PFSK-1 (cell line): ENCODE measurements around the gene VN1R5.

Experiments
- FOXP2 ChIP-seq: optimal IDR thresholded peaks from 2 replicates; pipeline ENCODE3; 2011; ENCODE audit warnings: borderline replicate concordance, control low read depth, inconsistent platforms; ENCODE audit not compliant: insufficient read depth; ENCODE audit errors: extremely low read length, extremely low read depth
- POLR2AphosphoS5 ChIP-seq: IDR thresholded peaks from 2 replicates; pipeline ENCODE4 v1.6.1; 2012; ENCODE audit warnings: low read depth, mild to moderate bottlenecking, control low read depth, low read length, moderate library complexity
- REST ChIP-seq, 2 experiments: IDR thresholded peaks; 2 replicates each; pipeline versions ENCODE4 v1.6.1 to v1.8.0; 2011 to 2012; ENCODE audit warnings: low read depth in 2 of 2, low read length in 2 of 2, control low read depth in 1 of 2, inconsistent platforms in 1 of 2, mild to moderate bottlenecking in 1 of 2, moderate library complexity in 1 of 2; ENCODE audit not compliant: insufficient read depth in 1 of 2
- SIN3A ChIP-seq: IDR thresholded peaks from 2 replicates; pipeline ENCODE4 v1.6.1; 2012; ENCODE audit warnings: mild to moderate bottlenecking, low read length, moderate library complexity, borderline replicate concordance; ENCODE audit not compliant: insufficient read depth
- TAF1 ChIP-seq: IDR thresholded peaks from 2 replicates; pipeline ENCODE4 v1.6.1; 2012; ENCODE audit warnings: low read length, control low read depth, borderline replicate concordance; ENCODE audit not compliant: insufficient read depth

The VN1R5 gene

GRCh38 chr1:247274605-247275256 is 18.9 kb downstream of the VN1R5 start:
- no peak for TF ChIP-seq POLR2AphosphoS5
- TF ChIP-seq REST (IDR thresholded peaks at IDR 0.05; ENCODE audit: insufficient read depth in 1 of 2, low read depth in 2 of 2, low read length in 2 of 2), result no peak
- no peak for TF ChIP-seq FOXP2
- no peak for TF ChIP-seq SIN3A
- TF ChIP-seq TAF1, result no peak

DNA sequence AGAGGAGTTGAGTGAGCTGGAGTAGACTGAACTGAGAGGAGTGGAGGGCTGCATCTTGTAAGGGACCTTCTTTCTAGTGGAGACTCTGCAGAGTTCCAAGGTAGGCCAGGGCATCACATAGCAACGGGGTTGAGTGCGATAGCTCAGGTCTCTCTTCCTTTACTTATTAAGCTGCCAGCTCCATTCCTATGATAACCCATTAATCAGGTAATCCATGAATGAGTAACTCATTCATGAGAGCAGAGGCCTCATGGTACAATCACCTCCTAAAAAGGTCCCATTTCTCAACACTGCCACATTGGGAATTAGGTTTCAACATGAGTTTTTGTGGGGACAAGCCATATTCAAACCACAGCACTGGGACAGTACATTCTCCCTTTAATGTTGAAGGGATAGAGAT is 21.3 kb downstream of the VN1R5 start:
- TF ChIP-seq TAF1 (no peak), SIN3A (no peak), POLR2AphosphoS5 (no peak), REST (IDR thresholded peaks at IDR 0.05; ENCODE audit: insufficient read depth in 1 of 2, low read depth in 2 of 2, low read length in 2 of 2) (no peak), FOXP2 (no peak)

- TF ChIP-seq POLR2AphosphoS5 (no peak), FOXP2 (no peak), TAF1 (no peak), SIN3A (no peak), REST (IDR thresholded peaks at IDR 0.05; ENCODE audit: insufficient read depth in 1 of 2, low read depth in 2 of 2, low read length in 2 of 2) (no peak)
These were observed 25.2 kb downstream of the VN1R5 start for GRCh38 chr1:247281001-247281574.

DNA sequence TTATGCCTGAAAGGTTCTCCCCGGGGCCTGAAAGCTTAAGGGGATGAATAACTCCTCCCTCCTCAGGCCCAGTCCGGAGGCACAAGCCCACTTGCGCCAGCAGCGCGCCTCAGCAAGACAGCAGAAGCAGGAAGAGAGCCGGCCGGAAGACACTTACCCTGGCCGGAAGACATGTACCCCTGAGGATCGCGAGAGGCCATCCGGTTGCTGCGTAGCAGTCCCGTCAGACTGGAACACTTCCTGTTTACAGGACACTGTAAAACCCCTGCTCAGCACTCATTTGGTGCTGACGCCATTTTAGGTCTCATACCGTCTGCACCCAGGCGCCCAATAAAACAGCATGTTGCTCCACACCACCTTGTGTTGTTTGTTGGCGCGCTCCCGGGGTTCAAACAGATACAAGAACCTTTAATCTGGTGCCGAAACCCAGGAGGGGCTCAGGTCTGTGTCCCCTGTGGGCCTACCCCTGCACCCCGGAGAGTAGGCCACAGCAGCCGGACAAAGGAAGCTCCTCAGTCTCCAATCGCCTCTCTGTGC is 30.3 kb downstream of the VN1R5 start:
- TF ChIP-seq FOXP2, result no peak
- no peak for TF ChIP-seq TAF1
- no peak for TF ChIP-seq REST (IDR thresholded peaks at IDR 0.05; ENCODE audit: insufficient read depth in 1 of 2, low read depth in 2 of 2, low read length in 2 of 2)
- no peak for TF ChIP-seq POLR2AphosphoS5
- no peak for TF ChIP-seq SIN3A

DNA sequence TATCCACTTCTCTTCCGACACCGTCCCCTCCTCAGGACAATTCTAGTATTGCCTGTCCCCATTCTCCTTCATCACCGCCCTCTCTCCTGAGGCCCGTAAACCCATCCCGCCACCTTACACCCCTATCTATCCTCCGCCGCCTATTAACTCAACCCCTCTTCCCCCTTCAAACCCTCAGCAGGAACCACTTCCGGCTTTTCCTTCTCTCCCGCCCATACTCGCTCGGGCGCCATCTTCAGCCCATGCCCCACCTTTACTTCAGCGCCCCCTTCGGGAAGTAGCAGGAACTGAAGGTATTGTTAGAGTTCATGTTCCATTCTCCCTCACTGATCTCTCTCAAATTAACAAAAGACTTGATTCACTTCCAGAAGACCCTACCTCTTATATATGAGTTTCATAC is 31.6 kb downstream of the VN1R5 start:
- TF ChIP-seq FOXP2 (no peak), SIN3A (no peak), POLR2AphosphoS5 (no peak), TAF1 (no peak), REST (IDR thresholded peaks at IDR 0.05; ENCODE audit: insufficient read depth in 1 of 2, low read depth in 2 of 2, low read length in 2 of 2) (no peak)
